ENCODE measurements around the gene PI4K2A.

PI4K2A gene

DNA sequence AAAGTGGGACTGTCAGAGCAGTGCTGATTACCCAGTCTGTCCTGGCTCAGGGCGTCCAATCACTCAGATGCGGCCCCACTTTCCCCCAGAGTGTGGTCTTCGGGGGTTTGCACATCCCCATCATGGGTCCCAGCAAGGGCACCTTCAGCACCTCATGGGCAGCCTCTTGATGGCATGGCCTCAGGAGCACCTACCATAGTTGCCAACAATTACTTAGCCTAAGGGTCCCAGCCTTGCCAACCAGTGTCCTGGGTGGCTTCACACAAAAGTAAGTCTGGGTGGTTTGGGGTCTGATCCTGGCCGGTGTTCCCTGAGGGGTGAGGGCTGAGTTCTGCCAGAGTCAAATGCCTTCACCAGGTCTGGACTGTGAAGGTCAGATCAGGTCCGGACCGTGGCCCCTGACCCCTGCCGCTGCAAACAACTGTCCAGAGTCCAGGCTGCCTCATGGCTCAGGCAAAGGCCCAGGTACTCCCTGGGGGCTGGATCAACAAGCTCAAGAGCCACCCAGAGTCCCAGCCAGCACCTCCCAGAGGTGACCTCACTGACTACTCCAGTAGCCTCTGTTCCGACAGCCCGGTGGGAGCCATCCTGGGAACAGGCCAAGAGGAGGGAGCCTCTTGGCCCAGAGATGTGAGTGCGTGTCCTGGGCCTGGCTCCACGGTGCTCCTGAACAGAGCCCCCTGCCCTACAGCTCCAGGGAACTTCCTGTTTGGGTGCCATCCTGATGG, 66.8 kb downstream of the PI4K2A start:
- DNase-seq, result no peak

DNA sequence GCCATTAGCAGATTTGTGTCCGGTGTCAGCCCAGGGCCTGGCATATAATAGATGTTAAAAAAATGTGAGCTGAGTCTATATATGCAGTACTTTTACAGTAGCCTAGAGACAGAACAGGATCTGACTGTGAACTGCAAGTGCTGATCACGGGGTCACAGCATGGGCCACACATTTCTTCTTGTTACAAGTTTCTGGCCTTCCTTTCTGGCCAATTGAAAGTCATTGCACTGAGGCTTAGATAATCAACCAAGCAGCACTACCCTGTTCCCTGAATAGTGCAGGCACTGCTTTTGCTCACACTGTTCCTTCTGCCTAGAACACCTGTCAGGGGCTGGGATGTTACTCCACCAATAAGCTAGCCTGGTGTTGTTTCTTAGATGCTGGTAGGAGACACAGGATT, 67.7 kb downstream of the PI4K2A start:
- no peak for DNase-seq

DNA sequence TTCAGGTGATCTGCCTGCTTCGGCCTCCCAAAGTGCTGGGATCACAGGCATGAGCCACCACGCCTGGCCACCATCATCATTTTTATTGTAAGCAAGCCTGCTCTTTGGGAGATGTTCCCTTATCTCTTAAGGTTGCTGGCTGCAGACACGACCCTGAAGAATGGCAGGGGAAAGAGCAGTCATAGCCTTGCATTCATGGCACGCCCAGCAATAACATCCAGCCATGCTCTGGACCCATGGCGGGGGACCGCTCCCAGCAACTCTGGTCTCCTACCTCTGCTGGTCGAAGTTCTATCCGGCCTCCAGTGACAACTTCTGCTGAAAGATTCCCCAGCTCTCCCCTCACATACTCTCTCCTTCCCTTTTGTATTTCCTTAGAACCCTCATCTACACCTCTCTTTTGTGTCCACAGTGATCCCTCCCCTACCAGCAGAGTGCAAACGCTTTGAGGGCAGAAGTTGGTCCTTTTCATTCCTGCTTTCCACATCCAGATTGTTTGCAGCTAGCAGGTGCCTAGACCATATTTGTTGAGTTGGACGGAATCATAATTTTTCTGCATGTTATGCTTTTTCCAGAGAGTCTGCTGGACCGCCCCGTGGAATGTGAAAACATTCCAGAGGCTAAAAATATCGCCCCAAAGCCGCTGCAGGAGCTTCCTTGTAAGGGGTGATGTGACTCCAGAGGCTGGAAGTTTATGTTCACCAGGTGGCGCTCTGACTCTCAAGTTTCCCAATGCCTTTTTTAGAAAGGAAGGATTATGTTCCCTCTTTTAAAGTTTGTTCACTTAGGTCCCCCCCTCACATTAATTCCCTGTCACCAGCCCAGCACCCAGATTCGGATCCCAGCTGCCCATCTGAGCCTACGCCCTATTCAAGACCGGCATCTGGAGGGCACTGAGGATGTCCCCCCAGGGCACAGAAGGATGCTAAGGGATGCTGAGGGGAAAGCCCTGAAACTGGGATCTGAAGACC, 68.8 kb downstream of the PI4K2A start:
- no peak for DNase-seq

DNA sequence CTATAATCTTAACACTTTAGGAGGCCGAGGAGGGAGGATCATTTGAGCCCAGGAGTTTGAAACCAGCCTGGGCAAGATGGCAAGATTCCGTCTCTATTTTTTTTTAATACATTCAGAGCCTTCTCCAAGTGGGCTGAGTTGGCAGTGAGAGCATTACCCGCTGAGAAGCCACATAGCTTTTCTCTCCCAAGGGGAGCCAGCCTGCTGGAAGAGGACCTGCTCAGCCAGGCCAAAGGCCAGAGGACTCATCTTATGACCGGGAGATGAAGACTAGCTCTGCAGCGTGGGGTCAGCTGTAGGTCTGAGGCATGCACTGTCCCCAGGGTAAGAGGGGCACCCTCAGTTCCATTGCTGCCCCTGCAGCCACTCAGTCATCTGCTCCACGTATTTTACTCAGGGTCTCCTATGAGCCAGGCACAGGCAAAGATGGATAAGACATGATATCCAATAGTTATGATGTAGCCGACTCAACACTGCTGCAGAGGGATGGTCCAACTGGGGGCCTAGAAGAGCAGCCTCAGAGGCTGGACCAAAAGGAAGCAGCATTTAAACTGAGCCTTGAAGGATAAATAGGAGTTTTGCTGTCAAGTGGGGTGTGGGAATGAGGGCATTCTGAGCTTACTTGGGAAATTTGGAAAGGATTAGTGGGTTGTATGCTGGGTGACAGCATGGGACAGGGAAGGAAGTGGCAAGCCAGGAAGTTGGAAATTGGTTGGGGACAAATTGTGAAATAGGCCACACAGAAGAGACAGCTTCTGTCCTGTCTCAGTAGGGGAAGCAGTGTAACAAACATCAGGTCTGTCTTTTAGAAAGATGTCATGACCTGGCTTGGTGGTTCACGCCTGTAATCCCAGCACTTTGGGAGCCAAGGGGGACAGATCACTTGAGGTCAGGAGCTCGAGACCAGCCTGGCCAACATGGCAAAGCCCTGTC, 71.4 kb downstream of the PI4K2A start:
- DNase-seq, result no peak

GRCh38 chr10:97713339-97713825, 72.9 kb downstream of the PI4K2A start, which contains the start of gene MARVELD1:
Gene MARVELD1, plus strand, starts transcription at chr10:97713730. Its CDS starts 147 bp downstream, at chr10:97713877.
- no peak for DNase-seq

DNA sequence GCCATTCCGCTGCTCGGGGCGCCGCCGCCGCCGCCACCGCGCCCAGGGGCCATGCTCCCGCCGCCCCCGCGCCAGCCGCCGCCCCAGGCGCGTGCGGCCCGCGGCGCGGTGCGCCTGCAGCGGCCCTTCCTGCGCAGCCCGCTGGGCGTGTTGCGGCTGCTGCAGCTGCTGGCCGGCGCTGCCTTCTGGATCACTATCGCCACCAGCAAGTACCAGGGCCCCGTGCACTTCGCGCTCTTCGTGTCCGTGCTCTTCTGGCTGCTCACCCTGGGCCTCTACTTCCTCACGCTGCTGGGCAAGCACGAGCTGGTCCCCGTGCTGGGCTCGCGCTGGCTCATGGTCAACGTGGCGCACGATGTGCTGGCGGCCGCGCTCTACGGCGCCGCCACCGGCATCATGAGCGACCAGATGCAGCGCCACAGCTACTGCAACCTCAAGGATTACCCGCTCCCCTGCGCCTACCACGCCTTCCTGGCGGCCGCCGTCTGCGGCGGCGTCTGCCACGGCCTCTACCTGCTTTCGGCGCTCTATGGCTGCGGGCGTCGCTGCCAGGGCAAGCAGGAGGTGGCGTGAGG, 73.4 kb downstream of the PI4K2A start:
- DNase-seq, result no peak

DNA sequence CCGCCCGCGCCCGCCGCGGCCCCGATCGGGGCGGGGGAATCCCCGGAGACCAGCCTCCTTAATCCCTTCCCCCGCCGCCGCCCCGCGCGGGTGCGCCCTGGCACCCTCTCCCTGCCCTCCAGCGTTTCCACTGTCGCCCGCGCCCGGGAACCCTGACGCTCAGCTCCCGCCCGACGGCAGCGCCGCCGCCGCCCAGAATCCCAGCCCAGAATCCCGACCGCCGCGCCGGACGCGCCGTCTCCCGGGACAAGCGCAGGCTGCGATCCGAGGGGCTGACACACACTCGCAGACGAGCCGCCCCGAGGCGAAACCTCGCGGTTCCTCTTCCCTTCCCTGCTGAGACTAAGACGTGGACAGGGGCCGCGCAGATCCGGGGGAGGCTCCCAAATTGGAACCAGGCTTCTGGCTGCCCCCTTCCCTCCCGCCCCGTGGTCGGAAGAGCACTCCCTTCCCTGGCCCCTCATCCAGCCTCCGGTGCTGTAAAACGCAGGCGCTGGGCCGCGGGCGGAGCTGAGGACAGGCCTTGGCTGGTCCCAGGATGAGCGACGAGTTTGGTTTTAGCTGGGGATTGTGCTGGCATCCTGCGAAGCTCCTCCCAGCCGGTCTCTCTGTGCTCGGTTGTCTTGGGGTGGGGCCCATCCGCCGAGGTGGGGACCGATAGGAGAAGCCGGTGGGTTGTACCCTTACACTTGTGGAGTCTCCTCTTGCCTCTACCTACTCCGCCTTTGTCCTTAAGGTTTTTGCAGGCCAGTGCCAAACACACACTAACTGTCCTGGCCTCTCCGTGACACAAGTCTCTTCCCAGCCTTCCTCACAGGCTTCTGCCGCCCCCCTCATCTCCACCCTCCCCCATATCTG, 74.2 kb downstream of the PI4K2A start:
- no peak for DNase-seq

- DNase-seq, result no peak
Observed at GRCh38 chr10:97715259-97715874, 74.9 kb downstream of the PI4K2A start.

- no peak for DNase-seq
Observed at GRCh38 chr10:97717627-97718026, 77.2 kb downstream of the PI4K2A start.

GRCh38 chr10:97718178-97718577, 77.7 kb downstream of the PI4K2A start:
- DNase-seq, result no peak

DNA sequence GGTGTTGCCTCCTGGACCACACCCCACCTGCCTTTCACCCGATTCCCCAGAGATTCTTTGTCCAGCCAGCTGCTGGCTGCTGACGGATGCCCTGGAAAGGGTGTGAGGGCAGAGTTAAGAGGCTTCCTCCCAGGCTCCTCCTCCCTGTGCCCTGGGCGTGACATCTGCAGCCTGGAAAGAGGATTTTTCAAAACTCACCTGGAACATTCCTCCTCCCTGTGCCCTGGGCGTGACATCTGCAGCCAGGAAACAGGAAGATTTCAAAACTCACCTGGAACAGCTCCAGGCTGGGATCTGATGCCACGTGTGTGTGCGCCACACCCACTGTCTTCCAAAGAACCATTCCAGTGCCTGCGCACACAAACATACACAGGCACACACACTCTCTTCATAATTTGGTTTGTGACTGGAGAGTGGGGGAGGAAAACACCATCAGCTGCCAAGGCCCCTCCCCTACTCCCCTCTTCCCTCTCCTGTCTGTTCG, 78.2 kb downstream of the PI4K2A start:
- peak; percentile 26 for DNase-seq

DNA sequence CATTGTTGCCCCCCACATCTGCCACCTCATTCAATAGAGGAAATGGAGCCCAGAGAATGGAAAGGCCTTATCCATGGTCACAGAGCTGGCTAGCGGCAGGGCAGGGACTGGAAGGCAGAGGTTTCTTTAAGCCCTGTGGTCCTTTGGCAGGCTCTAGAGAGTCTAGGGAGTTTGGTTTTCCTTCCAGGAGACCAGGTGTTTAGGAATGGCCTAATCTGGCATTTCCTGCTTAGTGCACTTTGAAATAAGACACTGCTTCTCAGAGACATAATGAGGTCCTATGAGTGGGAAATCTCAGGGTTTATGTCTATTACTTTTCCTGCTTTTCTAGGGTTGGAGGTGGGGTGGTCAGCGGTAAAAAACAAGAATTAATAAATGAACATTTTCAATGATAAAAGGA, 79.1 kb downstream of the PI4K2A start:
- DNase-seq, result no peak

DNA sequence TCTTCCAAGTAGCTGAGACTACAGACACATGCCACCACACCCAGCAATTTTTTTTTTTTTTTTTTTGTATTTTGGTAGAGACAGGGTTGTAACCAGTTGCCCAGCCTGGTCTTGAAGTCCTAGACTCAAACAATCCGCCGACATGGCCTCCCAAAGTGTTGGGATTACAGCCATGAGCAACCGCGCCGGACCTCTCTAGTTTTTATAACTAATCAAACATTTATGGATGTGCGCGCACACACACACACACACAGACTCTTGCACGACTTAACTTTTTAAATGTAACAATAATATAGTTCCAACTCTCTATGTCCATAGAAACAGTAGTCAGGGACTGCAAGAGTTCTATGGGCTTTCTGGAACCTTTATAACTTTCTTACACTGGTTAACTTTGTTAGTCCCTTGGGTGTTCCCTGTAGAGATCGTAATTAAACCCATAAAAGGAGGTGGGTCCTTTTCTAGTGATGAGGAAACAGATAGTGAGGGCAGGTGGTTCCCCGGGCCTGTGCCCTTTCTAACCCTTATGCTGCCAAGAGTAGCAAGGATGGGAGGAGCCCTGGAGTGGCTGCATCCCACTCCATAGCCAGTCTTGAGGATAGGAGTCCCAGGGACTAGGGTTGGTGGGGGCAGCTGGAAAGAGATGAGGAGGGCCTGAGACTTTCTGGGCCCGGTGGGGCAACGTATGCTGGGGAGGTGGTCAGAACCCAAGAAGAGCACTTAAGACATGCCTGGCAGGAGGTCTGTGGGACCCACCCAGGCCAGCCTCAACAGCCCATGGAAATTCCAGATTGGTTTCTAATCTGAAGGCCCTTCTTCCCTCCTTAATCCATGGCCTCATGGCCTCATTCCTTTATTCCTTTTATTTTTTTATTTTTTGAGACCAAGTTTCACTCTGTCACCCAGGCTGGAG, 81.7 kb downstream of the PI4K2A start:
- no peak for DNase-seq

DNA sequence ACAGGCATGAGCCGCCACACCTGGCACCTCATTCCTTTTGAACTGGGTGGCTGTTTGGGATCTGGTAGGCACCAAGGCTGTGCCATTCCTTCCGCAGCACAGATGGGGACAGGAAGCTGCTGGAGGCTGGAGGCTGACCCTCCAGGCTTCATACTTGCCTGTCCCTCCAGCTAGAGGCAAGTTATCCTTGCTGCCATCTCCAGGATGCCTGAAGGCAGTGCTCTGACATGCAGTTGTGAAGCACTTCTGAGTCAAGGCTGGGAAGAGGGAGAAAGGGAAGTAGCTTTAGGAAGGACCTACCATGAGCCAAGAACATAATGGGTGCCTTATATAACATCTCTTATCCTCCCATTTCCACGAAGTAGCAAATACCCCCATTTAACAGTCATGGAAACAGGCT, 82.5 kb downstream of the PI4K2A start:
- no peak for DNase-seq

- no peak for DNase-seq
Observed at GRCh38 chr10:97724341-97724941, 84.0 kb downstream of the PI4K2A start.

All from NCI-H774 (cell line).